Omental fat pad (tissue), 4 donors: ENCODE measurements around the gene TRIP13. TPM values are rescaled to one million over a fixed set of nuclear protein-coding genes. Genes with fewer than 3 reads are reported as not detected.
"Not testable (repeated sequence)": the region's sequence is repeated elsewhere in the genome, so short reads cannot be mapped to it uniquely, and the experiment has no call there.

Experiments
- ATAC-seq: fragments of 150-250 bp; one replicate; pipeline ENCODE4 v1.9.1; 2016; ENCODE audit warnings: mild to moderate bottlenecking, moderate library complexity; ENCODE audit not compliant: low FRiP score
- DNase-seq: peaks from one replicate; pipeline ENCODE4 v3.0.0-alpha.2; 2019; ENCODE audit warnings: low spot score
- CTCF ChIP-seq, 3 donors: fragments of 450-650 bp; IDR thresholded peaks; one replicate each; pipeline ENCODE4 v1.5.1; 2016 to 2017; ENCODE audit warnings: antibody characterized with exemption in 3 of 3, mild to moderate bottlenecking in 3 of 3, moderate library complexity in 2 of 3
- total RNA-seq, 4 donors: library from RNA; depleted of rRNA; stranded (reverse); fragments of >200 nt; gene quantifications; one replicate each; pipeline ENCODE4 v1.1.0, GENCODE V29; 2016

Gene TRIP13
- total RNA-seq, 4 donors from 2014 or later: 0.79 to 3.0 (median 0.93) TPM

- TF ChIP-seq CTCF (IDR thresholded peaks at IDR 0.05): no peak
- DNase-seq (no peak), ATAC-seq (no peak)
Observed at GRCh38 chr5:927172-928015, 34.7 kb downstream of the TRIP13 start.

GRCh38 chr5:929182-929581 lies 36.5 kb downstream of the TRIP13 start:
- not testable (repeated sequence) for DNase-seq, ATAC-seq

- DNase-seq: no peak
- ATAC-seq: no peak
- TF ChIP-seq CTCF (IDR thresholded peaks at IDR 0.05): no peak
Observed at GRCh38 chr5:929596-929995, 36.9 kb downstream of the TRIP13 start.

GRCh38 chr5:930866-931265 lies 38.2 kb downstream of the TRIP13 start:
- DNase-seq (no peak), ATAC-seq (no peak)
- no peak for TF ChIP-seq CTCF (IDR thresholded peaks at IDR 0.05)

- DNase-seq (no peak), ATAC-seq (no peak)
- TF ChIP-seq CTCF (IDR thresholded peaks at IDR 0.05): no peak
Observed at GRCh38 chr5:931570-932145, 39.0 kb downstream of the TRIP13 start.

- ATAC-seq (no peak), DNase-seq (no peak)
- no peak for TF ChIP-seq CTCF (IDR thresholded peaks at IDR 0.05)
Observed at GRCh38 chr5:932151-932627, 39.5 kb downstream of the TRIP13 start.

- peak; percentile 13 for ATAC-seq
- TF ChIP-seq CTCF (IDR thresholded peaks at IDR 0.05): no peak
- DNase-seq: no peak
Observed at GRCh38 chr5:932628-933250, 40.1 kb downstream of the TRIP13 start.
